K562 (cell line): ENCODE measurements around the gene PDE2A. TPM values are rescaled to one million over a fixed set of nuclear protein-coding genes. Genes with fewer than 3 reads are reported as not detected.
A peak's percentile ranks its signal among the peaks of the same experiment; 100 is the strongest.

Experiments
- FOXK1 ChIP-seq: sonication (generic); formaldehyde crosslinking; IDR thresholded peaks from 2 replicates; pipeline ENCODE4 v1.8.0; 2022; ENCODE audit warnings: missing genetic modification reagents, mild to moderate bottlenecking, borderline replicate concordance
- HMG20A ChIP-seq: fragments of 450-650 bp; formaldehyde crosslinking; conservative IDR thresholded peaks from 2 replicates; pipeline ENCODE4 v1.4.0; 2020; ENCODE audit warnings: mild to moderate bottlenecking, mixed read lengths
- ILF3 ChIP-seq: fragments of 450-650 bp; IDR thresholded peaks from 2 replicates; pipeline ENCODE4 v1.6.1; 2018; ENCODE audit warnings: antibody characterized with exemption, mild to moderate bottlenecking, moderate library complexity, borderline replicate concordance
- JUND ChIP-seq, 2 experiments: IDR thresholded peaks; 2 replicates in 1 of 2; 3 replicates in 1 of 2; pipeline ENCODE4 v1.6.1; 2011; ENCODE audit warnings: borderline replicate concordance in 2 of 2, low read depth in 2 of 2, low read length in 2 of 2, improper control_type of control experiment in 1 of 2, missing biosample characterization in 1 of 2, missing genetic modification characterization in 1 of 2, missing genetic modification reagents in 1 of 2
- SMARCB1 ChIP-seq: IDR thresholded peaks from 2 replicates; pipeline ENCODE4 v1.6.1; 2011; ENCODE audit warnings: improper control_type of control experiment, low read depth; ENCODE audit not compliant: insufficient read length
- ZC3H8 ChIP-seq: fragments of 450-650 bp; IDR thresholded peaks from 2 replicates; pipeline ENCODE4 v1.6.1; 2017
- ZNF121 ChIP-seq: sonication (generic); formaldehyde crosslinking; conservative IDR thresholded peaks from 2 replicates; pipeline ENCODE4 v1.8.0; 2022; ENCODE audit warnings: missing genetic modification reagents
- ZNF143 ChIP-seq: sonication (generic); formaldehyde crosslinking; IDR thresholded peaks from 2 replicates; pipeline ENCODE4 v1.9.0; 2022; ENCODE audit warnings: mild to moderate bottlenecking, missing genetic modification reagents
- ZNF282 ChIP-seq: sonication (generic); formaldehyde crosslinking; IDR thresholded peaks from 2 replicates; pipeline ENCODE4 v1.8.1; 2023; ENCODE audit warnings: missing genetic modification reagents
- ZNF431 ChIP-seq: sonication (generic); formaldehyde crosslinking; IDR thresholded peaks from 2 replicates; pipeline ENCODE4 v1.8.0; 2022; ENCODE audit warnings: mild to moderate bottlenecking, missing genetic modification reagents
- ZNF785 ChIP-seq: fragments of 250-450 bp; sonication (Bioruptor Pico); IDR thresholded peaks from 2 replicates; pipeline ENCODE4 v1.4.0; 2020; ENCODE audit warnings: mild to moderate bottlenecking
- polyA plus RNA-seq, 8 experiments: library from polyadenylated mRNA; depleted of rRNA in 4 of 8; stranded (reverse) in 5 of 8; unstranded in 3 of 8; fragments of >200 nt; fragmentation: Nextera tagmentation in 2 of 8; fragmentation: Illumina TruSeq in 1 of 8; extraction: Ambion mirVana in 2 of 8; extraction: Trizol in 1 of 8; gene quantifications; 2 replicates each; pipeline versions ENCODE4 v1.2.1 to v1.2.3, GENCODE V29; 2011 to 2014; ENCODE audit warnings: inconsistent platforms in 1 of 8, missing spikeins in 1 of 8
- total RNA-seq, 7 experiments: library from RNA; depleted of rRNA in 6 of 7; stranded (reverse); fragments of >200 nt in 6 of 7; fragmentation: Illumina TruSeq in 2 of 7; extraction: Trizol in 2 of 7; gene quantifications; 2 replicates each; pipeline versions ENCODE4 v1.2.1 to v1.2.3, GENCODE V29; 2011 to 2021; ENCODE audit warnings: low replicate concordance in 1 of 7
- TF ChIP-seq, protein P1 (sequence below): fragments of 450-650 bp; IDR thresholded peaks from 2 replicates; pipeline ENCODE4 v1.6.1; 2016; ENCODE audit warnings: low read depth, mild to moderate bottlenecking, moderate library complexity
- TF ChIP-seq, protein P2 (sequence below): sonication (generic); formaldehyde crosslinking; IDR thresholded peaks from 2 replicates; pipeline ENCODE4 v1.8.1; 2022; ENCODE audit warnings: missing genetic modification reagents
- TF ChIP-seq, protein P3 (sequence below): IDR thresholded peaks from 2 replicates; pipeline ENCODE4 v1.6.1; 2012; ENCODE audit warnings: low read depth, low read length, improper control_type of control experiment, borderline replicate concordance
- TF ChIP-seq, protein P4 (sequence below): fragments of 200-800 bp; sonication (Bioruptor generic); IDR thresholded peaks from 2 replicates; pipeline ENCODE4 v1.6.1; 2016; ENCODE audit warnings: missing genetic modification characterization, missing compliant biosample characterization
- TF ChIP-seq, protein P5 (sequence below): fragments of 250-450 bp; sonication (Bioruptor Pico); IDR thresholded peaks from 2 replicates; pipeline ENCODE4 v1.5.0; 2022; ENCODE audit warnings: mild to moderate bottlenecking

Gene PDE2A
- total and polyA plus RNA-seq, 9 of the 15 experiments (the other 6 are each of a cell fraction or from before 2014, with no cell fraction given), result 0.07 to 15.2 (median 1.6) TPM; not detected in 1

DNA sequence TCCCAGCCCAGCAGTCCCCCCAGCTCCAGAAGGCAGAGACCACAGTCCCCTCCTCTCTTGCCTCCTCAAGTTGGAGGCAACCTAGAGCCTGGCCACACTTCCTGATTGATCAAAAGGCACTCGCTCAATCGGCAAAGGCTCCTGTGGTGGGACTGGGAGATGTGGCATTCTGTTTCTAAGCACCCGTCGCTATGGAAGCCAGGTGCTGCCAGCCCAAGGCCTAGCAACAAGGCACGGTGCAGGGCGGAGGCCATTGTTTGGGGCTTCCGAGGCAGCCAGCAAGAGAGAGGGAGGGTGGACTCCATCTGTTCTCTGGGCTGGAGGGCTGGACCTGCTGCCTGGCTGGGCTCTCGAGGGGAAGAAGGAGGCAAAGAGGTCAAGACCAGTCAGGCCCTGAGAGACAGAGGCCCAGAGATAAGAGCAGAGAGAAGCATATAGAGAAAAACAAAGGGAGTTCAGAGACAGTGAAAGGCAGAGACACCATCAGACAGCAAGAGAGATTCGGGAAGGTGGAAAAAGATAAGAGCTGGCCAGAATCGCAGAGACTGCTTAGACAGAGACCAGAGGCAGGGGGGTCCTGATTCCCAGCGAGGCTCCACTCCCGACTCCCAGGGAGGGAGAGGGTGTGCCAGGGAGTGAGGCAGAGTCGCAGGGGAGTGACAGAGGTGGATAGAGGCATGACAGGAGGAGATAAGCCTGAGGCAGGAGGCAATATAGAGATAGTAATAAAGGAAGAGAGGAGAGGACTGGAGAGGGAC lies 21.2 kb downstream of the PDE2A start (continued):
- TF ChIP-seq JUND (IDR thresholded peaks at IDR 0.05; ENCODE audit: borderline replicate concordance, low read depth, low read length) (peak; percentile 3; the same call in 1 of the 2 replicates), JUND (tag; IDR thresholded peaks at IDR 0.05; ENCODE audit: borderline replicate concordance, low read depth, low read length) (no peak), ZNF143 (CRISPR knock-in tag) (no peak), ZNF121 (CRISPR knock-in tag) (no peak), ZNF431 (no peak), HMG20A (CRISPR knock-in tag) (no peak), ZC3H8 (no peak), ZNF785 (CRISPR knock-in tag) (no peak), ZNF282 (CRISPR knock-in tag) (no peak), FOXK1 (CRISPR knock-in tag) (no peak), ILF3 (no peak), SMARCB1 (no peak)
- TF ChIP-seq, protein P1, sequence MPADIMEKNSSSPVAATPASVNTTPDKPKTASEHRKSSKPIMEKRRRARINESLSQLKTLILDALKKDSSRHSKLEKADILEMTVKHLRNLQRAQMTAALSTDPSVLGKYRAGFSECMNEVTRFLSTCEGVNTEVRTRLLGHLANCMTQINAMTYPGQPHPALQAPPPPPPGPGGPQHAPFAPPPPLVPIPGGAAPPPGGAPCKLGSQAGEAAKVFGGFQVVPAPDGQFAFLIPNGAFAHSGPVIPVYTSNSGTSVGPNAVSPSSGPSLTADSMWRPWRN, result no peak
- TF ChIP-seq, protein P2, sequence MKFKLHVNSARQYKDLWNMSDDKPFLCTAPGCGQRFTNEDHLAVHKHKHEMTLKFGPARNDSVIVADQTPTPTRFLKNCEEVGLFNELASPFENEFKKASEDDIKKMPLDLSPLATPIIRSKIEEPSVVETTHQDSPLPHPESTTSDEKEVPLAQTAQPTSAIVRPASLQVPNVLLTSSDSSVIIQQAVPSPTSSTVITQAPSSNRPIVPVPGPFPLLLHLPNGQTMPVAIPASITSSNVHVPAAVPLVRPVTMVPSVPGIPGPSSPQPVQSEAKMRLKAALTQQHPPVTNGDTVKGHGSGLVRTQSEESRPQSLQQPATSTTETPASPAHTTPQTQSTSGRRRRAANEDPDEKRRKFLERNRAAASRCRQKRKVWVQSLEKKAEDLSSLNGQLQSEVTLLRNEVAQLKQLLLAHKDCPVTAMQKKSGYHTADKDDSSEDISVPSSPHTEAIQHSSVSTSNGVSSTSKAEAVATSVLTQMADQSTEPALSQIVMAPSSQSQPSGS, result no peak
- TF ChIP-seq, protein P3, sequence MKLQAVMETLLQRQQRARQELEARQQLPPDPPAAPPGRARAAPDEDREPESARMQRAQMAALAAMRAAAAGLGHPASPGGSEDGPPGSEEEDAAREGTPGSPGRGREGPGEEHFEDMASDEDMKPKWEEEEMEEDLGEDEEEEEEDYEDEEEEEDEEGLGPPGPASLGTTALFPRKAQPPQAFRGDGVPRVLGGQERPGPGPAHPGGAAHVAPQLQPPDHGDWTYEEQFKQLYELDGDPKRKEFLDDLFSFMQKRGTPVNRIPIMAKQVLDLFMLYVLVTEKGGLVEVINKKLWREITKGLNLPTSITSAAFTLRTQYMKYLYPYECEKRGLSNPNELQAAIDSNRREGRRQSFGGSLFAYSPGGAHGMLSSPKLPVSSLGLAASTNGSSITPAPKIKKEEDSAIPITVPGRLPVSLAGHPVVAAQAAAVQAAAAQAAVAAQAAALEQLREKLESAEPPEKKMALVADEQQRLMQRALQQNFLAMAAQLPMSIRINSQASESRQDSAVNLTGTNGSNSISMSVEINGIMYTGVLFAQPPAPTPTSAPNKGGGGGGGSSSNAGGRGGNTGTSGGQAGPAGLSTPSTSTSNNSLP, result no peak
- TF ChIP-seq, protein P4, sequence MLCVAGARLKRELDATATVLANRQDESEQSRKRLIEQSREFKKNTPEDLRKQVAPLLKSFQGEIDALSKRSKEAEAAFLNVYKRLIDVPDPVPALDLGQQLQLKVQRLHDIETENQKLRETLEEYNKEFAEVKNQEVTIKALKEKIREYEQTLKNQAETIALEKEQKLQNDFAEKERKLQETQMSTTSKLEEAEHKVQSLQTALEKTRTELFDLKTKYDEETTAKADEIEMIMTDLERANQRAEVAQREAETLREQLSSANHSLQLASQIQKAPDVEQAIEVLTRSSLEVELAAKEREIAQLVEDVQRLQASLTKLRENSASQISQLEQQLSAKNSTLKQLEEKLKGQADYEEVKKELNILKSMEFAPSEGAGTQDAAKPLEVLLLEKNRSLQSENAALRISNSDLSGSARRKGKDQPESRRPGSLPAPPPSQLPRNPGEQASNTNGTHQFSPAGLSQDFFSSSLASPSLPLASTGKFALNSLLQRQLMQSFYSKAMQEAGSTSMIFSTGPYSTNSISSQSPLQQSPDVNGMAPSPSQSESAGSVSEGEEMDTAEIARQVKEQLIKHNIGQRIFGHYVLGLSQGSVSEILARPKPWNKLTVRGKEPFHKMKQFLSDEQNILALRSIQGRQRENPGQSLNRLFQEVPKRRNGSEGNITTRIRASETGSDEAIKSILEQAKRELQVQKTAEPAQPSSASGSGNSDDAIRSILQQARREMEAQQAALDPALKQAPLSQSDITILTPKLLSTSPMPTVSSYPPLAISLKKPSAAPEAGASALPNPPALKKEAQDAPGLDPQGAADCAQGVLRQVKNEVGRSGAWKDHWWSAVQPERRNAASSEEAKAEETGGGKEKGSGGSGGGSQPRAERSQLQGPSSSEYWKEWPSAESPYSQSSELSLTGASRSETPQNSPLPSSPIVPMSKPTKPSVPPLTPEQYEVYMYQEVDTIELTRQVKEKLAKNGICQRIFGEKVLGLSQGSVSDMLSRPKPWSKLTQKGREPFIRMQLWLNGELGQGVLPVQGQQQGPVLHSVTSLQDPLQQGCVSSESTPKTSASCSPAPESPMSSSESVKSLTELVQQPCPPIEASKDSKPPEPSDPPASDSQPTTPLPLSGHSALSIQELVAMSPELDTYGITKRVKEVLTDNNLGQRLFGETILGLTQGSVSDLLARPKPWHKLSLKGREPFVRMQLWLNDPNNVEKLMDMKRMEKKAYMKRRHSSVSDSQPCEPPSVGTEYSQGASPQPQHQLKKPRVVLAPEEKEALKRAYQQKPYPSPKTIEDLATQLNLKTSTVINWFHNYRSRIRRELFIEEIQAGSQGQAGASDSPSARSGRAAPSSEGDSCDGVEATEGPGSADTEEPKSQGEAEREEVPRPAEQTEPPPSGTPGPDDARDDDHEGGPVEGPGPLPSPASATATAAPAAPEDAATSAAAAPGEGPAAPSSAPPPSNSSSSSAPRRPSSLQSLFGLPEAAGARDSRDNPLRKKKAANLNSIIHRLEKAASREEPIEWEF, result no peak
- TF ChIP-seq, protein P5, sequence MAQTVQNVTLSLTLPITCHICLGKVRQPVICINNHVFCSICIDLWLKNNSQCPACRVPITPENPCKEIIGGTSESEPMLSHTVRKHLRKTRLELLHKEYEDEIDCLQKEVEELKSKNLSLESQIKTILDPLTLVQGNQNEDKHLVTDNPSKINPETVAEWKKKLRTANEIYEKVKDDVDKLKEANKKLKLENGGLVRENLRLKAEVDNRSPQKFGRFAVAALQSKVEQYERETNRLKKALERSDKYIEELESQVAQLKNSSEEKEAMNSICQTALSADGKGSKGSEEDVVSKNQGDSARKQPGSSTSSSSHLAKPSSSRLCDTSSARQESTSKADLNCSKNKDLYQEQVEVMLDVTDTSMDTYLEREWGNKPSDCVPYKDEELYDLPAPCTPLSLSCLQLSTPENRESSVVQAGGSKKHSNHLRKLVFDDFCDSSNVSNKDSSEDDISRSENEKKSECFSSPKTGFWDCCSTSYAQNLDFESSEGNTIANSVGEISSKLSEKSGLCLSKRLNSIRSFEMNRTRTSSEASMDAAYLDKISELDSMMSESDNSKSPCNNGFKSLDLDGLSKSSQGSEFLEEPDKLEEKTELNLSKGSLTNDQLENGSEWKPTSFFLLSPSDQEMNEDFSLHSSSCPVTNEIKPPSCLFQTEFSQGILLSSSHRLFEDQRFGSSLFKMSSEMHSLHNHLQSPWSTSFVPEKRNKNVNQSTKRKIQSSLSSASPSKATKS (CRISPR knock-in tag), result no peak
